ENCODE data around the gene GJC1. TPM values are rescaled to one million over a fixed set of nuclear protein-coding genes. Genes with fewer than 3 reads are reported as not detected.

GJC1 gene
- total RNA-seq, 2 donors from 2014 or later = 1.6 to 2.6 TPM

DNA sequence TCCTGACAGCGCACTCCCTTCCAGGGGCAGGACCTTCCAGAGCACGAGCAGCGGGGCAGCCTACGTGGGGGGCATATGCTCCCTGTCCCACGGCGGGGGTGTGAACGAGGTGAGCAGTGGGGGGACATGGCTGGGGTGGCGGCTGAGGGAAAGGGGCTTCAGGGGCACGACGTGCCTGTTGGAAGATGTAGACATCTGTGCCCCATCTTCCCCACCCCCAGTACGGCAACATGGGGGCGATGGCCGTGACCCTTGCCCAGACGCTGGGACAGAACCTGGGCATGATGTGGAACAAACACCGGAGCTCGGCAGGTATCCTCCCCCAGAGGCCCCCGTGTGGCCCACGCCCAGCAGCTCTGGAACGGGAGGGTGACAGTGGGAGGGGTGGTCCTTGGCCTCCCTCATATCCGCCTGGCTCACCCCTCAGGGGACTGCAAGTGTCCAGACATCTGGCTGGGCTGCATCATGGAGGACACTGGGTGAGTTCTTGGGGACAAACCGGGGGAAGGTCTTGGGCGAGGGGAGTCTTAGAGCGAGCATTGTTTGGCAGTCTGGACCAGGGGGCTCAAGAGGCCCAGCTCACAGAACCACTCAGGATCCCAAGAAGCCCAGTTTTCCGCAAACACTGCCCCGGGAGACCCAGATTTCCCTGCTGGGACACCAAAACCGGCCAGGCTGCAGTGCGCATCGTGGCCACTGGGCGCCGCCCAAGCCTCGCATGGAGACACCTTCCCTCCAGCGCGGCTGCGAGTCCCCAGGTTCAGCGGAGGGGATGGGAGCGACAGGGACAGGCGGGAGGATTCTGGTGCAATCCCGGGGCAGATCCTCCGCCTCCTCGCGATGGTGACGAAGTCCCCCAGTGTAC is 55.6 kb downstream of the GJC1 start:
- no peaks in the 10 kb centered on the region for H3K27me3 ChIP-seq
- H3K4me1 ChIP-seq = peaks cover 31% of the 10 kb centered on the region
- DNase-seq (peak; percentile 89 to 95 (median 91)), ATAC-seq (peak; percentile 69)
- intact Hi-C loops (cut with DNase I) = loop anchor here (5.0 to 10.0 kb wide), 3 partner anchors 93 to 330 kb away; no protein-coding TSS in a partner anchor
- H3K27ac ChIP-seq = peak overlapping the region; percentile 5 to 55 (median 32)
- H3K36me3 ChIP-seq (replicated peaks in 1 of 2; ENCODE audit: insufficient read depth in 1 of 2, low read depth in 2 of 2) = no peaks in the 10 kb centered on the region
- peak overlapping the region in 1 of 2 donors; percentile 17 for H3K4me3 ChIP-seq
- TF ChIP-seq, protein P1, sequence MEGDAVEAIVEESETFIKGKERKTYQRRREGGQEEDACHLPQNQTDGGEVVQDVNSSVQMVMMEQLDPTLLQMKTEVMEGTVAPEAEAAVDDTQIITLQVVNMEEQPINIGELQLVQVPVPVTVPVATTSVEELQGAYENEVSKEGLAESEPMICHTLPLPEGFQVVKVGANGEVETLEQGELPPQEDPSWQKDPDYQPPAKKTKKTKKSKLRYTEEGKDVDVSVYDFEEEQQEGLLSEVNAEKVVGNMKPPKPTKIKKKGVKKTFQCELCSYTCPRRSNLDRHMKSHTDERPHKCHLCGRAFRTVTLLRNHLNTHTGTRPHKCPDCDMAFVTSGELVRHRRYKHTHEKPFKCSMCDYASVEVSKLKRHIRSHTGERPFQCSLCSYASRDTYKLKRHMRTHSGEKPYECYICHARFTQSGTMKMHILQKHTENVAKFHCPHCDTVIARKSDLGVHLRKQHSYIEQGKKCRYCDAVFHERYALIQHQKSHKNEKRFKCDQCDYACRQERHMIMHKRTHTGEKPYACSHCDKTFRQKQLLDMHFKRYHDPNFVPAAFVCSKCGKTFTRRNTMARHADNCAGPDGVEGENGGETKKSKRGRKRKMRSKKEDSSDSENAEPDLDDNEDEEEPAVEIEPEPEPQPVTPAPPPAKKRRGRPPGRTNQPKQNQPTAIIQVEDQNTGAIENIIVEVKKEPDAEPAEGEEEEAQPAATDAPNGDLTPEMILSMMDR (IDR thresholded peaks at IDR 0.05) = peak; percentile 97 to 99 (median 98)
- TF ChIP-seq POLR2A (IDR thresholded peaks at IDR 0.05) = no peak
- WGBS, 2 donors = 9 to 17% methylated on average over 14 to 41 of the region's 42 CpGs
- H3K9me3 ChIP-seq = no peaks in the 10 kb centered on the region

DNA sequence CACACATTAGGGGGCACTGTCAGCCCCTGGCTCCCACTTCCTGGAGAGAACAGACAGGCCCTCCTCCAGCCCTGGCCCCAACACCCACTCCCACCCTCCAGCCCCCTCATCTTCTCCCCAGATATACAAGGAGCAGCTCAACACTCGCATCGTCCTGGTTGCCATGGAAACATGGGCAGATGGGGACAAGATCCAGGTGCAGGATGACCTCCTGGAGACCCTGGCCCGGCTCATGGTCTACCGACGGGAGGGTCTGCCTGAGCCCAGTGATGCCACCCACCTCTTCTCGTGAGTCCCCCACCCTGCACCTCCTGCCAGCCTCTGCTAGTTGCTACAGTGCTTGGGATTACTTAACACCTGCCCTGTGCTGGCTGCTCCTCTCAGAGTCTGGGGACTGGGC is 56.9 kb downstream of the GJC1 start:
- DNase-seq = no peak
- WGBS, 2 donors = 40 to 51% methylated on average over 1 to 6 of the region's 6 CpGs
- Histone ChIP-seq H3K36me3 (replicated peaks in 1 of 2; ENCODE audit: insufficient read depth in 1 of 2, low read depth in 2 of 2) (no peaks in the 10 kb centered on the region), H3K27ac (no peak overlapping the region), H3K4me1 (peaks cover 24% of the 10 kb centered on the region), H3K27me3 (no peaks in the 10 kb centered on the region), H3K9me3 (no peaks in the 10 kb centered on the region), H3K4me3 (no peak overlapping the region)
- TF ChIP-seq, protein P1 (IDR thresholded peaks at IDR 0.05) = no peak
- TF ChIP-seq POLR2A (IDR thresholded peaks at IDR 0.05) = no peak
- intact Hi-C loops (cut with DNase I) = loop anchor here (5.0 to 10.0 kb wide), 3 partner anchors 94 to 332 kb away; no protein-coding TSS in a partner anchor
- ATAC-seq = no peak

DNA sequence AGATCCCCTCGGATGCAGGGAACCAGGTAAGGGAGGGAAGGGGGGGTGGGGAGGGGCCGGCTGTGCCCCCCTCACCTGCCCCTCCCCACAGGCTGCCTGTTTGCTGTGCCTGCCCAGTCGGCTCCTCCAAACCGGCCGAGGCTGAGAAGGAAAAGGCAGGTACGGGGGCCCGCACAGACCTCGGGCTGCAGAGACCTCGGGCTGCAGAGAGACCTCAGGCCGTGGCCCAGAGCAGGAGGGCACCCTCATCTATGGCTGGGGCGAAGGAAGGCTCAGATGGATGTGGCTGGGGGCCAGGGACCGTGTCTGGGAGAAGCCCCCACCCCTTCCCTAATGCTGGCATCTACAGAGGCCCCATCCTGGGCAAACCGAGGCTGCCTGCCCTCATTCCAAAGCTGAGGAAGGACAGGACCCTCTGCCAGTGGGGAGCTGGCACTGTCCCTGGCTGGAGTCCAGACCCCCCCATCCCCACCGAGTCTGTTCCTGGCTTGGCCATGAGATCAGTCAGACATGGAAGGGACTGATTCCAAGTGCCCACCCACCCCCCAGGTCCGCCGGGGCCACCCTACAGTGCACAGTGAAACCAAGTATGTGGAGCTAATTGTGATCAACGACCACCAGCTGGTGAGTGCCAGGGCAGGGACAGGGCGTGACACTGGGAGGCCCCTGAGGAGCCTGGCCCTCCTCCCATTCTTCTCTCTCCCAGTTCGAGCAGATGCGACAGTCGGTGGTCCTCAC is 57.6 kb downstream of the GJC1 start:
- DNase-seq (no peak), ATAC-seq (no peak)
- H3K4me1 ChIP-seq = peaks cover 24% of the 10 kb centered on the region
- TF ChIP-seq, protein P1 (IDR thresholded peaks at IDR 0.05) = no peak
- TF ChIP-seq POLR2A (IDR thresholded peaks at IDR 0.05) = no peak
- H3K27me3 ChIP-seq = no peaks in the 10 kb centered on the region
- WGBS, 2 donors = 41% methylated on average over 11 to 20 of the region's 21 CpGs
- H3K36me3 ChIP-seq (replicated peaks in 1 of 2; ENCODE audit: insufficient read depth in 1 of 2, low read depth in 2 of 2) = no peaks in the 10 kb centered on the region
- no peaks in the 10 kb centered on the region for H3K9me3 ChIP-seq
- no peak overlapping the region for H3K4me3 ChIP-seq
- H3K27ac ChIP-seq = no peak overlapping the region
- intact Hi-C loops (cut with DNase I) = loop anchor here (5.0 to 10.0 kb wide), 3 partner anchors 95 to 332 kb away; no protein-coding TSS in a partner anchor

DNA sequence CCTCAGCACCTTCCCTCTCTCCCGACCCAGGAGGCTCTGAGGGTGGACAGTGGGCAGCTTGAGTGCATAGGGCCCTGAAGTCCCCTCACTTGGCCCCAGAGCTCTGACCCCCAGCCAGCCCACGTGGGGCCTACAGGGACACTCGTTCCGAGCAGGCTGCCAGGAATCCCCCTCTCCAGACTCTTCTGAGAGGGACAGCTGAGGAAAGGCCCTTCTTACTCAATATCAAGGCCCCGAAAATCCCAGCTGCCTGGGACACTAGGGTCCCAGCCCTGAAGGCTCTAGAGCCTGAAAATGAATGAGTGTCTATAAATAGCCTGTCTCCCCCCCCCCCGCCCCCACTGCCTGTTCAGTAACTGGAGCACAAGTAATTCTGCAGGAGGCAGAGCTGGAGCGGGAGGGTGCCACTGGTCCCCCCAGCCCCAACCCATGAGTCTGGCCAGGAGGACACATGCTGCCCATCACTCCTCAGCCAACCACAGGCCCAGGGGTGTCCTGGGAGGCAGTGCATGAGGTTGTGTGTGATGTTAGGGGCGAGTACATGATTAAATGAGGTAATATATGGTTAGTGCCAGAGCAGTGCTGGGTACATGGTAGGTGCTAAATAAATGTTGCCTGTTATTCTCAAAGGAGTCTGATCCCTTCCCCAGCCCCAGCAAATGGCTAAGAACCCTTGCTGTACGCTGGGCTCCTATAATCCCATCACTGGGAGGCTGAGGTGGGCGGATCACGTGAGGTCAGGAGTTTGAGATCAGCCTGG is 59.7 kb downstream of the GJC1 start:
- ATAC-seq (no peak), DNase-seq (no peak)
- 64 to 67% methylated on average over 8 to 10 of the region's 11 CpGs for WGBS, 2 donors
- no peaks in the 10 kb centered on the region for H3K9me3 ChIP-seq
- intact Hi-C loops (cut with DNase I) = loop anchor here (5.0 to 10.0 kb wide), 3 partner anchors 97 to 334 kb away; no protein-coding TSS in a partner anchor
- H3K27ac ChIP-seq = no peak overlapping the region
- H3K36me3 ChIP-seq (replicated peaks in 1 of 2; ENCODE audit: insufficient read depth in 1 of 2, low read depth in 2 of 2) = no peaks in the 10 kb centered on the region
- no peaks in the 10 kb centered on the region for H3K27me3 ChIP-seq
- H3K4me3 ChIP-seq = no peak overlapping the region
- TF ChIP-seq, protein P1 (IDR thresholded peaks at IDR 0.05) = no peak
- no peak for TF ChIP-seq POLR2A (IDR thresholded peaks at IDR 0.05)
- peaks cover 12% of the 10 kb centered on the region for H3K4me1 ChIP-seq
